GM23338 (cell line): ENCODE results near the gene KLK10.

Experiments
- CREB1 ChIP-seq: fragments of 250-450 bp; sonication (Bioruptor Pico); IDR thresholded peaks from 2 replicates; pipeline ENCODE4 v1.5.0; 2020; ENCODE audit warnings: low read depth, mild to moderate bottlenecking, moderate library complexity
- EZH2 ChIP-seq: fragments of 200-600 bp; sonication (generic); IDR thresholded peaks from one replicate; pipeline ENCODE4 v1.8.0; 2017; ENCODE audit warnings: antibody characterized with exemption, mild to moderate bottlenecking, low read depth; ENCODE audit not compliant: unreplicated experiment
- EZH2phosphoT487 ChIP-seq: fragments of 200-600 bp; sonication (generic); IDR thresholded peaks from one replicate; pipeline ENCODE4 v1.8.1; 2018; ENCODE audit warnings: antibody characterized with exemption; ENCODE audit not compliant: unreplicated experiment
- JUNB ChIP-seq: IDR thresholded peaks from one replicate; pipeline ENCODE4 v1.6.1; 2016; ENCODE audit warnings: antibody characterized with exemption; ENCODE audit not compliant: unreplicated experiment
- NANOG ChIP-seq: IDR thresholded peaks from 2 replicates; pipeline ENCODE4 v1.6.1; 2016; ENCODE audit warnings: antibody characterized with exemption, borderline replicate concordance
- POLR2AphosphoS5 ChIP-seq: IDR thresholded peaks from 2 replicates; pipeline ENCODE4 v1.6.1; 2016; ENCODE audit warnings: antibody characterized with exemption, low read depth
- STAT1 ChIP-seq: IDR thresholded peaks from one replicate; pipeline ENCODE4 v1.6.1; 2016; ENCODE audit warnings: antibody characterized with exemption; ENCODE audit not compliant: unreplicated experiment
- ZNF114 ChIP-seq: fragments of 250-450 bp; sonication (Bioruptor Pico); IDR thresholded peaks from 2 replicates; pipeline ENCODE4 v1.5.0; 2020; ENCODE audit warnings: mild to moderate bottlenecking, moderate library complexity
- TF ChIP-seq, protein P1 (sequence below), 2 experiments: fragments of 200-600 bp in 1 of 2; sonication (generic) in 1 of 2; conservative IDR thresholded peaks; 2 replicates each; pipeline versions ENCODE4 v1.5.1 to v1.6.1; 2016 to 2017; ENCODE audit warnings: antibody characterized with exemption in 2 of 2, low read depth in 2 of 2, mild to moderate bottlenecking in 2 of 2, moderate library complexity in 1 of 2
- TF ChIP-seq, protein P2 (sequence below): IDR thresholded peaks from one replicate; pipeline ENCODE4 v1.6.1; 2018; ENCODE audit warnings: antibody characterized with exemption; ENCODE audit not compliant: unreplicated experiment
- TF ChIP-seq, protein P3 (sequence below): IDR thresholded peaks from 2 replicates; pipeline ENCODE4 v1.6.1; 2016; ENCODE audit warnings: antibody characterized with exemption

DNA sequence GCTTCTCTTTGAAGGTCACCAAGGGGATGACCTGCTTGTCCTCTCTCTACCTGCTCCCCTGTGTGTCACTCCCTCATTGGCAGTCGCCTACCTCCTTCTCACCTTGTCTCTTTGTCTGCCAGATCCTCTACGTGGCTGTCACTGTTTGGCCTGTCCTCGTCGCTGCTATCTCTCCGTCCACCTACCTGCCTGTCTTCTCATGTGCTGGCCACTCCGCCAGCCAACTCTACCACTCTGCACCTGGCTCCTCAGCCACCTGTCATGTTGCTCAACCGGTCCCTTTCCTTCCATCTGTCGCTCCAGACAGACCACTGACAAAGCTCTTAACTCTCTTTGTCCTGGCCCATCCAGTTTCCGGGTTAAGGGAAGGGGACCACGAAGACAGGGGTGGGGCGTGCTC is 15.2 kb upstream of the KLK10 start, which contains the start of gene KLK12:
- TF ChIP-seq, protein P1, sequence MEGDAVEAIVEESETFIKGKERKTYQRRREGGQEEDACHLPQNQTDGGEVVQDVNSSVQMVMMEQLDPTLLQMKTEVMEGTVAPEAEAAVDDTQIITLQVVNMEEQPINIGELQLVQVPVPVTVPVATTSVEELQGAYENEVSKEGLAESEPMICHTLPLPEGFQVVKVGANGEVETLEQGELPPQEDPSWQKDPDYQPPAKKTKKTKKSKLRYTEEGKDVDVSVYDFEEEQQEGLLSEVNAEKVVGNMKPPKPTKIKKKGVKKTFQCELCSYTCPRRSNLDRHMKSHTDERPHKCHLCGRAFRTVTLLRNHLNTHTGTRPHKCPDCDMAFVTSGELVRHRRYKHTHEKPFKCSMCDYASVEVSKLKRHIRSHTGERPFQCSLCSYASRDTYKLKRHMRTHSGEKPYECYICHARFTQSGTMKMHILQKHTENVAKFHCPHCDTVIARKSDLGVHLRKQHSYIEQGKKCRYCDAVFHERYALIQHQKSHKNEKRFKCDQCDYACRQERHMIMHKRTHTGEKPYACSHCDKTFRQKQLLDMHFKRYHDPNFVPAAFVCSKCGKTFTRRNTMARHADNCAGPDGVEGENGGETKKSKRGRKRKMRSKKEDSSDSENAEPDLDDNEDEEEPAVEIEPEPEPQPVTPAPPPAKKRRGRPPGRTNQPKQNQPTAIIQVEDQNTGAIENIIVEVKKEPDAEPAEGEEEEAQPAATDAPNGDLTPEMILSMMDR (conservative IDR thresholded peaks at IDR 0.05; ENCODE audit: low read depth in 2 of 2): no peak
- TF ChIP-seq EZH2phosphoT487: no peak
- no peak for TF ChIP-seq POLR2AphosphoS5
- TF ChIP-seq EZH2: no peak
- TF ChIP-seq, protein P2, sequence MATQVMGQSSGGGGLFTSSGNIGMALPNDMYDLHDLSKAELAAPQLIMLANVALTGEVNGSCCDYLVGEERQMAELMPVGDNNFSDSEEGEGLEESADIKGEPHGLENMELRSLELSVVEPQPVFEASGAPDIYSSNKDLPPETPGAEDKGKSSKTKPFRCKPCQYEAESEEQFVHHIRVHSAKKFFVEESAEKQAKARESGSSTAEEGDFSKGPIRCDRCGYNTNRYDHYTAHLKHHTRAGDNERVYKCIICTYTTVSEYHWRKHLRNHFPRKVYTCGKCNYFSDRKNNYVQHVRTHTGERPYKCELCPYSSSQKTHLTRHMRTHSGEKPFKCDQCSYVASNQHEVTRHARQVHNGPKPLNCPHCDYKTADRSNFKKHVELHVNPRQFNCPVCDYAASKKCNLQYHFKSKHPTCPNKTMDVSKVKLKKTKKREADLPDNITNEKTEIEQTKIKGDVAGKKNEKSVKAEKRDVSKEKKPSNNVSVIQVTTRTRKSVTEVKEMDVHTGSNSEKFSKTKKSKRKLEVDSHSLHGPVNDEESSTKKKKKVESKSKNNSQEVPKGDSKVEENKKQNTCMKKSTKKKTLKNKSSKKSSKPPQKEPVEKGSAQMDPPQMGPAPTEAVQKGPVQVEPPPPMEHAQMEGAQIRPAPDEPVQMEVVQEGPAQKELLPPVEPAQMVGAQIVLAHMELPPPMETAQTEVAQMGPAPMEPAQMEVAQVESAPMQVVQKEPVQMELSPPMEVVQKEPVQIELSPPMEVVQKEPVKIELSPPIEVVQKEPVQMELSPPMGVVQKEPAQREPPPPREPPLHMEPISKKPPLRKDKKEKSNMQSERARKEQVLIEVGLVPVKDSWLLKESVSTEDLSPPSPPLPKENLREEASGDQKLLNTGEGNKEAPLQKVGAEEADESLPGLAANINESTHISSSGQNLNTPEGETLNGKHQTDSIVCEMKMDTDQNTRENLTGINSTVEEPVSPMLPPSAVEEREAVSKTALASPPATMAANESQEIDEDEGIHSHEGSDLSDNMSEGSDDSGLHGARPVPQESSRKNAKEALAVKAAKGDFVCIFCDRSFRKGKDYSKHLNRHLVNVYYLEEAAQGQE: no peak
- no peak for TF ChIP-seq CREB1 (CRISPR knock-in tag)
- no peak for TF ChIP-seq JUNB
- no peak for TF ChIP-seq STAT1
- TF ChIP-seq NANOG: no peak
- no peak for TF ChIP-seq ZNF114 (CRISPR knock-in tag)
- TF ChIP-seq, protein P3, sequence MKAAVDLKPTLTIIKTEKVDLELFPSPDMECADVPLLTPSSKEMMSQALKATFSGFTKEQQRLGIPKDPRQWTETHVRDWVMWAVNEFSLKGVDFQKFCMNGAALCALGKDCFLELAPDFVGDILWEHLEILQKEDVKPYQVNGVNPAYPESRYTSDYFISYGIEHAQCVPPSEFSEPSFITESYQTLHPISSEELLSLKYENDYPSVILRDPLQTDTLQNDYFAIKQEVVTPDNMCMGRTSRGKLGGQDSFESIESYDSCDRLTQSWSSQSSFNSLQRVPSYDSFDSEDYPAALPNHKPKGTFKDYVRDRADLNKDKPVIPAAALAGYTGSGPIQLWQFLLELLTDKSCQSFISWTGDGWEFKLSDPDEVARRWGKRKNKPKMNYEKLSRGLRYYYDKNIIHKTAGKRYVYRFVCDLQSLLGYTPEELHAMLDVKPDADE: no peak
